Neutrophil (primary cell): ENCODE measurements around the gene KLB.
"Not testable (repeated sequence)": the region's sequence is repeated elsewhere in the genome, so short reads cannot be mapped to it uniquely, and the experiment has no call there.

ENCODE experiments used
- H3K27ac ChIP-seq: fragments of 200-600 bp; sonication (generic); 2 replicates; pipeline ENCODE4 v1.5.1; 2016; ENCODE audit warnings: mild to moderate bottlenecking, moderate library complexity
- H3K27me3 ChIP-seq: fragments of 200-600 bp; sonication (generic); 2 replicates; pipeline ENCODE4 v1.6.0; 2016; ENCODE audit warnings: mild to moderate bottlenecking
- H3K36me3 ChIP-seq: fragments of 200-600 bp; sonication (generic); 2 replicates; pipeline ENCODE4 v1.5.1; 2017
- H3K4me1 ChIP-seq, 2 experiments: fragments of 200-600 bp in 1 of 2; sonication (generic) in 1 of 2; 1 replicate in 1 of 2; 2 replicates in 1 of 2; pipeline versions ENCODE4 v1.5.1 to v1.6.1; 2013 to 2016; ENCODE audit warnings: low read depth in 1 of 2, low read length in 1 of 2, mild to moderate bottlenecking in 1 of 2, moderate library complexity in 1 of 2; ENCODE audit not compliant: control insufficient read depth in 1 of 2, insufficient read depth in 1 of 2
- H3K4me3 ChIP-seq, 2 experiments: fragments of 200-600 bp in 1 of 2; sonication (generic) in 1 of 2; 1 replicate in 1 of 2; 2 replicates in 1 of 2; pipeline ENCODE4 v1.5.1; 2013 to 2016; ENCODE audit warnings: low read depth in 1 of 2, low read length in 1 of 2, mild to moderate bottlenecking in 1 of 2, moderate library complexity in 1 of 2
- H3K9me3 ChIP-seq: fragments of 200-600 bp; sonication (generic); 2 replicates; pipeline ENCODE4 v1.5.1; 2016
- TF ChIP-seq, protein P1 (sequence below): fragments of 200-600 bp; sonication (generic); IDR thresholded peaks from 2 replicates; pipeline ENCODE4 v1.5.1; 2016; ENCODE audit warnings: antibody characterized with exemption

Gene KLB

DNA sequence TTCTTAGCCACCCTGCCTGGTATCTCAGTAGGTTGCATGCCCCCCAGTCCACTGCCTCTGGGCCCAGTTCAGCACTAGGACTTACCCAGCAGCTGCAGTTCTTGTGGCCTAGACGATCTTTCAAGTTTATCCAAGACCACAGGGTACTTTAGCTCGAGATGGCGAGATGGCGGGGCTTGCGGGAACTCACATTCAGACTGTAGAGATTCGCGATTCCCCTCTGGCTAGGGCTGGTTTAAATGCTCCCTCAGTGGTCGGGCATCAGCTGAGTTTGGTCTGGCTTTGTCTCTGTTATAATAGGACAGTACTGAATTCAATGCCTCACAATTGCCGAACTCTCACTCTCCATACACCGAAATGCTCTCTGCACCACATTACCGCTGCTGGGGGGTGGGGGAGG, 22.2 kb upstream of the KLB start:
- Histone ChIP-seq H3K9me3 (no peaks in the 10 kb centered on the region), H3K27ac (no peak overlapping the region), H3K36me3 (no peaks in the 10 kb centered on the region), H3K4me1 (no peaks in the 10 kb centered on the region), H3K4me3 (no peak overlapping the region), H3K27me3 (no peaks in the 10 kb centered on the region)
- TF ChIP-seq, protein P1, sequence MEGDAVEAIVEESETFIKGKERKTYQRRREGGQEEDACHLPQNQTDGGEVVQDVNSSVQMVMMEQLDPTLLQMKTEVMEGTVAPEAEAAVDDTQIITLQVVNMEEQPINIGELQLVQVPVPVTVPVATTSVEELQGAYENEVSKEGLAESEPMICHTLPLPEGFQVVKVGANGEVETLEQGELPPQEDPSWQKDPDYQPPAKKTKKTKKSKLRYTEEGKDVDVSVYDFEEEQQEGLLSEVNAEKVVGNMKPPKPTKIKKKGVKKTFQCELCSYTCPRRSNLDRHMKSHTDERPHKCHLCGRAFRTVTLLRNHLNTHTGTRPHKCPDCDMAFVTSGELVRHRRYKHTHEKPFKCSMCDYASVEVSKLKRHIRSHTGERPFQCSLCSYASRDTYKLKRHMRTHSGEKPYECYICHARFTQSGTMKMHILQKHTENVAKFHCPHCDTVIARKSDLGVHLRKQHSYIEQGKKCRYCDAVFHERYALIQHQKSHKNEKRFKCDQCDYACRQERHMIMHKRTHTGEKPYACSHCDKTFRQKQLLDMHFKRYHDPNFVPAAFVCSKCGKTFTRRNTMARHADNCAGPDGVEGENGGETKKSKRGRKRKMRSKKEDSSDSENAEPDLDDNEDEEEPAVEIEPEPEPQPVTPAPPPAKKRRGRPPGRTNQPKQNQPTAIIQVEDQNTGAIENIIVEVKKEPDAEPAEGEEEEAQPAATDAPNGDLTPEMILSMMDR: no peak

DNA sequence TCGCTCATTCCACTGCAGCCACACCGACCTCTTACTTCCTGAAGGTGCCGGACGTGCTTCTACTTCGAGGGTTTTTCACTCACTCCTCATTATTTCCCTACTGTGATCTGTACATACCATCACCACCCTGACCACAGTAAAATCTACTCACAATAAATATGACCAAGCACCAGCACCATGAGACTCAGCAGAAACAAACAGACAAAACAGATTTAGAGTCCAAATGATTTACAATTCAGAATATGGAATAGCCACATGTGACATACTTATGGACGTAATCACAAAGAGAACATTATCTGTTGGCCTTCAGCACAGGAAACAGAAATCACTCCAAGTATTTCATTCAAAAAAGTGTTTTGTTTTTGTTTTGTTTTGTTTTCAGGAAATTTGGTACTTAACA, 16.1 kb upstream of the KLB start:
- no peaks in the 10 kb centered on the region for H3K27me3 ChIP-seq
- H3K9me3 ChIP-seq: no peaks in the 10 kb centered on the region
- H3K36me3 ChIP-seq: no peaks in the 10 kb centered on the region
- no peaks in the 10 kb centered on the region for H3K4me1 ChIP-seq
- TF ChIP-seq, protein P1: no peak
- no peak overlapping the region for H3K27ac ChIP-seq
- H3K4me3 ChIP-seq: no peak overlapping the region

DNA sequence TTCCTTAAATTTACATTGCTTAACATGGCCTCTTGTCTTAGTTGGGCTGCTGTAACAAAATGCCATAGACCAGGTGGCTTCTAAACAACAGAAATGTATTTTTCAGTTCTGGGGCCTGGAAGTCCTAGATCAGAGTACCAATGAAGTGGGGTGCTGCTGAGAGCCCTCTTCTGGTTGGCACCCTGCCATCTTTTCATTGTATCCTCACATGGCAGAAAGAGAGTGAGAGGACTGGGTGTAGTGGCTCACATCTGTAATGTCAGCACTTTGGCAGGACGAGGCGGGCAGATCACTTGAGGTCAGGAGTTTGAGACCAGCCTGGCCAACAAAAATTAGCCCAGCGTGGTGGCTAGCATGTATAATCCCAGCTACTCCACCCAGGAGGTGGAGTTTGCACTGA, 12.0 kb upstream of the KLB start:
- no peaks in the 10 kb centered on the region for H3K36me3 ChIP-seq
- H3K27ac ChIP-seq: no peak overlapping the region
- TF ChIP-seq, protein P1: no peak
- H3K27me3 ChIP-seq: no peaks in the 10 kb centered on the region
- no peaks in the 10 kb centered on the region for H3K9me3 ChIP-seq
- H3K4me1 ChIP-seq: no peaks in the 10 kb centered on the region
- H3K4me3 ChIP-seq: no peak overlapping the region

DNA sequence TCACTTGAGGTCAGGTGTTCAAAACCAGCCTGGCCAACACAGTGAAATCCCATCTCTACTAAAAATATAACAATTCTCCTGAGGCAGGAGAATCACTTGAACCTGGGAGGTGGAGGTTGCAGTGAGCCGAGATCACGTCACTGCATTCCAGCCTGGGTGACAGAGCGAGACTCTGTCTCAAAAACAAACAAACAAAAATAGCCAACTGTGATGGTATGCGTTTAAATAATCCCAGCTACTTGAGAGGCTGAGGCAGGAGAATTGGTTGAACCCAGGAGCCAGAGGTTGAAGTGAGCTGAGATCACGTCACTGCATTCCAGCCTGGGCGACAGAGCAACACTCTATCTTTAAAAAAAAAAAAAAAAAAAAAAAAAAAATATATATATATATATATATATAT, 5.1 kb upstream of the KLB start:
- H3K4me1 ChIP-seq, H3K9me3 ChIP-seq, H3K27me3 ChIP-seq, H3K27ac ChIP-seq, H3K36me3 ChIP-seq, H3K4me3 ChIP-seq: not testable (repeated sequence)

DNA sequence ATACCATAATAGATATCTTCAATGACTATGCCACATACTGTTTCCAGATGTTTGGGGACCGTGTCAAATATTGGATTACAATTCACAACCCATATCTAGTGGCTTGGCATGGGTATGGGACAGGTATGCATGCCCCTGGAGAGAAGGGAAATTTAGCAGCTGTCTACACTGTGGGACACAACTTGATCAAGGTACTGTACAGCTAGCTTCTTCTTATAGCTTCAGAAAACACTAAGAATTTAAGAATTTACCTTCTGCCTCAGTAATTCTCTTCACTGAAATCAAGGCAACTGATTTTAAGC, 805 bp downstream of the KLB start:
- H3K36me3 ChIP-seq: no peaks in the 10 kb centered on the region
- TF ChIP-seq, protein P1: no peak
- H3K4me1 ChIP-seq: no peaks in the 10 kb centered on the region
- no peaks in the 10 kb centered on the region for H3K27me3 ChIP-seq
- no peak overlapping the region for H3K27ac ChIP-seq
- H3K4me3 ChIP-seq: no peak overlapping the region
- no peaks in the 10 kb centered on the region for H3K9me3 ChIP-seq

DNA sequence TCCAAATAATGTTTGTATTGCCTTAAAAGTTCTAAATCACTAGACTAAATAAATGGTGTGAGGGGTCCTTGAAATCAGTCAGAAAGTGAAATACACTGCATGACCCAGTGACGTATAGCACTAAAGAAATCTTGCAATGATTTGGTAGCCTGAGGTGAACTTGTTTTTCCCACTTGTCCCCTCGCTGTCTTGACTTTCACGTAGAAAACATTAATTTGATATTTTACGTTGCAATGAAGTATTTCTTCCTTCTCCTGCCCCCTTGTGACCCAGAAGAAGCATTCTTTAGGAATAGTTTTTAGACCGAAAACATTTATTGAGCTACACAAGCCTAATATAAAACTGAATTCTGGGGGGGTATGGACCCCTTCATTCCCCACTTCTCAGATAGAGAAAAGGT, 3.7 kb downstream of the KLB start:
- Histone ChIP-seq H3K4me1 (no peaks in the 10 kb centered on the region), H3K27ac (no peak overlapping the region)
- TF ChIP-seq, protein P1: no peak

DNA sequence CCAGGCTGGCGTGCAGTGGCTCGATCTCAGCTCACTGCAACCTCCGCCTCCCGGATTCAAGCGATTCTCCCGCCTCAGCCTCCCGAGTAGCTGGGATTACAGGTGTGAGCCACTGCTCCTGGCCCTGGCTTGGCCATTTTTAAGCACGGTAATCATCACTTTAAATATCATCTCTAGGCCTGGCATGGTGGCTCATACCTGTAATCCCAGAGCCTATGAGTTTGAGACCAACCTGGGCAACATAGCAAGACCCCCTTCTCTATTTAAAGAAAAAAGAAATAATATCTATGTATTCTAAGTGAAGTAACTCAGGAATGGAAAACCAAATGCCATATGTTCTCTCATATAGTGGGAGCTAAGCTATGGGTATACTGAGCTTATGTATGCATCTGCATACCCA, 4.8 kb downstream of the KLB start:
- not testable (repeated sequence) for H3K4me3 ChIP-seq, H3K27me3 ChIP-seq, H3K4me1 ChIP-seq, H3K36me3 ChIP-seq, H3K9me3 ChIP-seq, H3K27ac ChIP-seq

More for the DNA sequence above, 3.7 kb downstream of the KLB start:
- Histone ChIP-seq H3K36me3 (no peaks in the 10 kb centered on the region), H3K9me3 (no peaks in the 10 kb centered on the region), H3K4me3 (no peak overlapping the region), H3K27me3 (no peaks in the 10 kb centered on the region)
